GM13976 (cell line): ENCODE results near the gene CSAD.

Source experiments
- DNase-seq: peaks from one replicate; pipeline ENCODE4 v3.0.0; 2012; ENCODE audit warnings: low spot score
- in situ Hi-C: fragments of 300-500 bp; cut with MboI; formaldehyde crosslinking; loops from one replicate; pipeline ENCODE4 v1.12.0; 2022; ENCODE audit warnings: low sequenced_read_pairs, mixed read lengths, inconsistent platforms; ENCODE audit not compliant: unreplicated experiment
- TF ChIP-seq, protein P1 (sequence below): IDR thresholded peaks from 2 replicates; pipeline ENCODE4 v1.5.1; 2012; ENCODE audit warnings: borderline replicate concordance, mild to moderate bottlenecking; ENCODE audit not compliant: insufficient read depth; ENCODE audit errors: extremely low read depth, missing control alignments, control extremely low read depth

Gene CSAD

GRCh38 chr12:53128780-53129569, 51.8 kb downstream of the CSAD start:
- in situ Hi-C loops: no loop called here
- TF ChIP-seq, protein P1, sequence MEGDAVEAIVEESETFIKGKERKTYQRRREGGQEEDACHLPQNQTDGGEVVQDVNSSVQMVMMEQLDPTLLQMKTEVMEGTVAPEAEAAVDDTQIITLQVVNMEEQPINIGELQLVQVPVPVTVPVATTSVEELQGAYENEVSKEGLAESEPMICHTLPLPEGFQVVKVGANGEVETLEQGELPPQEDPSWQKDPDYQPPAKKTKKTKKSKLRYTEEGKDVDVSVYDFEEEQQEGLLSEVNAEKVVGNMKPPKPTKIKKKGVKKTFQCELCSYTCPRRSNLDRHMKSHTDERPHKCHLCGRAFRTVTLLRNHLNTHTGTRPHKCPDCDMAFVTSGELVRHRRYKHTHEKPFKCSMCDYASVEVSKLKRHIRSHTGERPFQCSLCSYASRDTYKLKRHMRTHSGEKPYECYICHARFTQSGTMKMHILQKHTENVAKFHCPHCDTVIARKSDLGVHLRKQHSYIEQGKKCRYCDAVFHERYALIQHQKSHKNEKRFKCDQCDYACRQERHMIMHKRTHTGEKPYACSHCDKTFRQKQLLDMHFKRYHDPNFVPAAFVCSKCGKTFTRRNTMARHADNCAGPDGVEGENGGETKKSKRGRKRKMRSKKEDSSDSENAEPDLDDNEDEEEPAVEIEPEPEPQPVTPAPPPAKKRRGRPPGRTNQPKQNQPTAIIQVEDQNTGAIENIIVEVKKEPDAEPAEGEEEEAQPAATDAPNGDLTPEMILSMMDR: no peak
- no peak for DNase-seq

DNA sequence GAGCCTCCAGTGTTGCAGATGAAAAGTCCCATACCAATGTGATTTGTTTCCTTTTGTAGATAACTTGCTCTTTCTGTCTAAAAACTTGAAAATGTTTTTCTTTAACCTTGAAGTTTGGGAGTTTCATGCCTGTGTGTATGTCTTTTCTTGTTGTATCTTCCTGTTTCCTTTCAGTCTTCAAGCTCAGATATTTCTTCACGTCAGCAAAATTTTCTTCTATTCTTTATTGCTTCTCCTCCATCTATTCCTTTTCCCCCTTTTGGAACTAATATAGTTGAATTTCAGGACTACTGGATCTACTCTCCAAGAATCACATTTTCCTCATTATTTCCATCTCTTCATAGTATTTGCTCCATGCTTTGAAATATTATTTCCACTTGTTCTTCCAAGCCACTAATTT, 53.6 kb downstream of the CSAD start:
- in situ Hi-C loops: no loop called here
- TF ChIP-seq, protein P1: no peak
- DNase-seq: no peak

GRCh38 chr12:53124352-53124723, 56.4 kb downstream of the CSAD start:
- in situ Hi-C loops: no loop called here
- peak; percentile 15 for DNase-seq
- TF ChIP-seq, protein P1: no peak

DNA sequence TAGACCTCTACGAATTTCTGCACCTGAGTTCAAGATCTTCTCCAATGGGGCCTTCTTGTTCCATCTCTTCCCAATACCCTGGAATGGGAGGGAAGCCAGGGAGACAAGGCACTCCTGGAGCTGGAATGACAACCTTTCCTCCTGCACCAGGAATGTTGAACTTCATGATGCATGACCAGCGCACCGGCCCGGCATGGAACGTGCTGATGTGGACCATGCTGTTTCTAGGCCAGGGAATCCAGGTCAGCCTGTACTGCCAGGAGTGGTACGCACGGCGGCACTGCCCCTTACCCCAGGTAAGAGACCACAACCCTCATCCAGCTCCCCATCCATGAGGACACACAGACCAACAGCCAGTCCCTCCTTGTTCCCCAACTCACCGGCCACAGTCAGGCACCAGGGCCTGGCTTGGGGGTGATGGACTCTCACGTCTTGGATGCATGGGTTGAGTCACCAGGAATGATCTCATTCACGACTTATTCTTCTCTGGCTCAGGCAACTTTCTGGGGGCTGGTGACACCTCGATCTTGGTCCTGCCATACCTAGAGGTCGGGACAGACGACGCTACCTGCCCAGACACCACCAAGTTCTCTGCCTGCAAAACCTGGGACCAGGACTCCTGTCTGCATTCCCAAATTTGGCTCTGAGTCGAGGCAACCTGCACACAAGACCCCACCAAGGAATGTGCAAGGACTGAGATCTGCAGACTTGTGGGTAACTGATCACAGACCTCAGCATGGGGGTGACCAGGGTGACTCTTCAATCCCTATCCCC, 57.0 kb downstream of the CSAD start:
- peak; percentile 25 for DNase-seq
- in situ Hi-C loops: no loop called here
- TF ChIP-seq, protein P1: no peak

DNA sequence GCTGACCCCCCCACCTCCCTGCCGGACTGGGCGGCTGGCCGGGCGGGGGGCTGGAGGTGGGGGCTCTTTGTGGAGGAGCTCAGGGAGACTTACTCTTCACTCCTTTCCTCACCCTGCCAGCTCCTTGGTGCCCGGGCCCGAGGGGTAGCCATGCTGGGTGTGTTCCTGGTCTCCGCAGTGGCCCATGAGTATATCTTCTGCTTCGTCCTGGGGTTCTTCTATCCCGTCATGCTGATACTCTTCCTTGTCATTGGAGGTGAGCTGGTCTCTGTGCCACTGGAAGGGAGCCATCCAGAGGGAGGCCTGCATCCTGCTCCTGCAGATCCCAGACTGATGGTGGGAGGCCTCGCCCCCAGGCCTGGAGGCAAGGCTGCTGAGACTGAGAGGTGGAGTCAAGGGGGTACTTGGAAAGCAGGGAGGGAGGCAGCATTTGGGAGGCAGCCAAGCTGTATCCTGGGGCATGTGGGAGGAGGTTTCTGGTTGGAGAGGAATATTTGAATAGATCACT, 57.7 kb downstream of the CSAD start:
- in situ Hi-C loops: no loop called here
- peak; percentile 13 for DNase-seq
- TF ChIP-seq, protein P1: no peak

DNA sequence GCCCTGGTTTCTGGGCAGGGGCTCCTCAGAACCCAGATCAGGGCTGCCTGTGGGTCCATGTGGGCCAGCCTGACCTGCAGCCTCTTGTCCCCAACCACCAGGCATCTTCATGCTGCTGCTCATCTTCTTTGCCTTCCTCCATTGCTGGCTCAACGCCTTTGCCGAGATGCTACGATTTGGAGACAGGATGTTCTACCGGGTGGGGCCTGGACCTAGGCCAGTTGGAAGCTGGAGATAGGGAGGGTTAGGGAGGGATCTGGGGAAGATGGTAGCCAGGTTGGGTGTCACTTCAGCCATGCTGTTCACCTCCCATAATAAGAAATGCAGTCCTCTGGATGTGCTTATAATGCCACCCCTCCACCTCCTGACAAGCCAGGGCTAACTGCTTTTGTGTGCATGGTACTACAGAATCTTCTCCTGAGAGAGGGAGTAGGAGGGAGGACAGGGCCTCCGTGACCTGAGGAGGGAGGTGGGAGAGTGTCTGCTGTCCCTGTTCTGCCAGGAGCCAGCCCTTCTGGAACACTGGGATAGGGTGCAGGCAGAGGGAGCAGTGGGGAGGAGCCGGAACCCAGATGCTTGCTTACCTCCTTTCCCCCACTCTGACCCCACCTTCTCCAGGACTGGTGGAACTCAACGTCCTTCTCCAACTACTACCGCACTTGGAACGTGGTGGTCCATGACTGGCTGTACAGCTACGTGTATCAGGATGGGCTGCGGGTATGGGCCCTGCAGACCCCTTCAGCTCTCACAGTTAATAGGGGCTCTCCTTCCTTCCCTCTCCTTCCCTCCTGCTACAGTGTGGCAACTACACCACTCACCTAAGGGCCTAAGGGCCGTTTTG, 59.8 kb downstream of the CSAD start:
- peak; percentile 11 for DNase-seq
- TF ChIP-seq, protein P1: no peak
- in situ Hi-C loops: no loop called here
